Measurements from ENCODE around the gene STIL.

DNA sequence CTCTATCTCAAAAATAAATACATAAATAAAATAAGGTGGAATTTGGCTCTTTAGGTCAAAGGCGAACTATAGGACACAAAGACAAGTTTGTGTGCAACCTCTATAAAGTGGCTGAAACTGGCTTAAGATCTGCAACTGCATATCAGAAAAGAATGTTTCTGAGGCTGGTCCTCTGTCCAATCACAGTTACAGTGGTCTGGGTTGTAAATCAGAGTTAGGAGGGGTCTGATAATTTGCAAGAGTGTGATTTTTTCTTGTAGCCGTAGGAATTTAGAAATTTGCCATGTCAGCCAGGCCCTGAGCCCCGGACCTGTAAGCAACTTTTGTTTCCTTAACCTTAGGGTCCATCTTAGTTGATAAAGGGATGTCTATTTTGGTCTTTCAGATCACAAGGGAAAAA, 47.4 kb upstream of the STIL start:
- TF ChIP-seq, protein P1, sequence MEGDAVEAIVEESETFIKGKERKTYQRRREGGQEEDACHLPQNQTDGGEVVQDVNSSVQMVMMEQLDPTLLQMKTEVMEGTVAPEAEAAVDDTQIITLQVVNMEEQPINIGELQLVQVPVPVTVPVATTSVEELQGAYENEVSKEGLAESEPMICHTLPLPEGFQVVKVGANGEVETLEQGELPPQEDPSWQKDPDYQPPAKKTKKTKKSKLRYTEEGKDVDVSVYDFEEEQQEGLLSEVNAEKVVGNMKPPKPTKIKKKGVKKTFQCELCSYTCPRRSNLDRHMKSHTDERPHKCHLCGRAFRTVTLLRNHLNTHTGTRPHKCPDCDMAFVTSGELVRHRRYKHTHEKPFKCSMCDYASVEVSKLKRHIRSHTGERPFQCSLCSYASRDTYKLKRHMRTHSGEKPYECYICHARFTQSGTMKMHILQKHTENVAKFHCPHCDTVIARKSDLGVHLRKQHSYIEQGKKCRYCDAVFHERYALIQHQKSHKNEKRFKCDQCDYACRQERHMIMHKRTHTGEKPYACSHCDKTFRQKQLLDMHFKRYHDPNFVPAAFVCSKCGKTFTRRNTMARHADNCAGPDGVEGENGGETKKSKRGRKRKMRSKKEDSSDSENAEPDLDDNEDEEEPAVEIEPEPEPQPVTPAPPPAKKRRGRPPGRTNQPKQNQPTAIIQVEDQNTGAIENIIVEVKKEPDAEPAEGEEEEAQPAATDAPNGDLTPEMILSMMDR (conservative IDR thresholded peaks at IDR 0.05 in 1 of 2, IDR thresholded peaks at IDR 0.05 in 1 of 2; ENCODE audit: extremely low read depth in 1 of 2, insufficient read depth in 1 of 2, low read depth in 1 of 2, low read length in 2 of 2), result no peak
- no peak for TF ChIP-seq EZH2 (IDR thresholded peaks at IDR 0.05; ENCODE audit: borderline replicate concordance, low read length)
